Body of pancreas (tissue), 4 donors: ENCODE results near the gene PGF. TPM values are rescaled to one million over a fixed set of nuclear protein-coding genes. Genes with fewer than 3 reads are reported as not detected.

Source experiments
- ATAC-seq: fragments of 150-250 bp; one replicate; pipeline ENCODE4 v1.9.1; 2016
- DNase-seq, 4 donors: peaks; one replicate each; pipeline ENCODE4 v3.0.0-alpha.2; 2019
- H3K27ac ChIP-seq, 4 donors: fragments of 200-600 bp; sonication (generic); 1 replicate in 3 of 4; 2 replicates in 1 of 4; pipeline versions ENCODE4 v1.5.1 to v1.6.1; 2016 to 2019; ENCODE audit warnings: mild to moderate bottlenecking in 1 of 4, mixed read lengths in 1 of 4, moderate library complexity in 1 of 4
- H3K27me3 ChIP-seq, 2 donors: fragments of 200-600 bp; sonication (generic); one replicate each; pipeline ENCODE4 v1.6.0; 2016; ENCODE audit warnings: mild to moderate bottlenecking in 1 of 2
- H3K36me3 ChIP-seq, 2 donors: fragments of 200-600 bp; sonication (generic); replicated peaks in 1 of 2; 2 replicates each; pipeline ENCODE4 v1.5.1; 2016; ENCODE audit warnings: low read depth in 2 of 2; ENCODE audit not compliant: insufficient read depth in 1 of 2
- H3K4me1 ChIP-seq: fragments of 200-600 bp; sonication (generic); one replicate; pipeline ENCODE4 v1.6.0; 2016
- H3K4me3 ChIP-seq, 2 donors: fragments of 200-600 bp; sonication (generic); 1 replicate in 1 of 2; 2 replicates in 1 of 2; pipeline ENCODE4 v1.5.1; 2016 to 2019
- H3K9me3 ChIP-seq, 3 donors: fragments of 200-600 bp; sonication (generic); 1 replicate in 2 of 3; 2 replicates in 1 of 3; pipeline ENCODE4 v1.5.1; 2016
- CTCF ChIP-seq, 7 experiments: fragments of 450-650 bp in 4 of 7; fragments of 200-600 bp in 3 of 7; sonication (generic) in 3 of 7; IDR thresholded peaks; one replicate each; pipeline ENCODE4 v1.5.1; 2016 to 2019; ENCODE audit warnings: antibody characterized with exemption in 7 of 7
- POLR2A ChIP-seq, 3 donors: fragments of 450-650 bp; IDR thresholded peaks; one replicate each; pipeline ENCODE4 v1.6.1; 2016; ENCODE audit warnings: antibody characterized with exemption in 3 of 3, mild to moderate bottlenecking in 2 of 3
- WGBS, 2 donors: methylation state at CpG; one replicate each; pipeline ENCODE4 v1.1.5; 2017; 5-methylcytosine and 5-hydroxymethylcytosine counted together
- intact Hi-C: fragments of 100-400 bp; cut with DNase I; formaldehyde crosslinking; loops from one replicate; pipeline ENCODE4 v1.15.1; 2023
- total RNA-seq, 2 donors: library from RNA; depleted of rRNA; stranded (reverse); fragments of >200 nt; gene quantifications; one replicate each; pipeline ENCODE4 v1.1.0, GENCODE V29; 2016

The PGF gene
- total RNA-seq, 2 donors from 2014 or later: 2.3 to 6.6 TPM

- no peaks in the 10 kb centered on the region for H3K27me3 ChIP-seq
- H3K4me3 ChIP-seq: peak within 1 kb of the TSS; percentile 50 to 80
- ATAC-seq (peak; percentile 100), DNase-seq (peak; percentile 89 to 96 (median 90))
- H3K4me1 ChIP-seq: peaks cover 4% of the 10 kb centered on the region
- WGBS, 2 donors: 4 to 6% methylated on average over 22 to 50 of the region's 51 CpGs
- intact Hi-C loops: no loop called here
- no peaks in the 10 kb centered on the region for H3K36me3 ChIP-seq
- peak; percentile 20 to 56 (median 38) for TF ChIP-seq POLR2A (IDR thresholded peaks at IDR 0.05)
- no peak for TF ChIP-seq CTCF (IDR thresholded peaks at IDR 0.05)
- no peaks in the 10 kb centered on the region for H3K9me3 ChIP-seq
- peak within 1 kb of the TSS in 1 of 4 donors; percentile 55 for H3K27ac ChIP-seq
Observed at GRCh38 chr14:74922752-74923401, 32.5 kb downstream of the PGF start, which contains the start of gene RPS6KL1. TSS of gene RPS6KL1 (minus strand) at chr14:74923260. CDS start at chr14:74921541, 1,719 bp downstream.

- WGBS, 2 donors: 71 to 77% methylated on average over 16 to 19 of the region's 19 CpGs
- Histone ChIP-seq H3K27ac (peak overlapping the region in 1 of 4 donors; percentile 55), H3K4me3 (peak overlapping the region; percentile 50 to 80), H3K27me3 (no peaks in the 10 kb centered on the region), H3K9me3 (no peaks in the 10 kb centered on the region), H3K4me1 (peaks cover 4% of the 10 kb centered on the region), H3K36me3 (no peaks in the 10 kb centered on the region)
- TF ChIP-seq CTCF (IDR thresholded peaks at IDR 0.05) (no peak), POLR2A (IDR thresholded peaks at IDR 0.05) (no peak)
- DNase-seq (no peak), ATAC-seq (no peak)
- intact Hi-C loops: no loop called here
Observed at GRCh38 chr14:74921987-74922751, 33.2 kb downstream of the PGF start.

- TF ChIP-seq CTCF (IDR thresholded peaks at IDR 0.05): no peak
- no peak for TF ChIP-seq POLR2A (IDR thresholded peaks at IDR 0.05)
- 91 to 92% methylated on average over 2 to 18 of the region's 19 CpGs for WGBS, 2 donors
- H3K9me3 ChIP-seq: no peaks in the 10 kb centered on the region
- H3K27me3 ChIP-seq: no peaks in the 10 kb centered on the region
- no peak overlapping the region for H3K4me3 ChIP-seq
- no peak overlapping the region for H3K27ac ChIP-seq
- H3K4me1 ChIP-seq: peaks cover 4% of the 10 kb centered on the region
- H3K36me3 ChIP-seq: no peaks in the 10 kb centered on the region
- DNase-seq (no peak), ATAC-seq (no peak)
- intact Hi-C loops: no loop called here
Observed at GRCh38 chr14:74921053-74921620, 34.3 kb downstream of the PGF start.

- Histone ChIP-seq H3K27me3 (no peaks in the 10 kb centered on the region), H3K27ac (no peak overlapping the region), H3K4me3 (no peak overlapping the region), H3K4me1 (peaks cover 4% of the 10 kb centered on the region), H3K9me3 (no peaks in the 10 kb centered on the region), H3K36me3 (no peaks in the 10 kb centered on the region)
- ATAC-seq (no peak), DNase-seq (no peak)
- intact Hi-C loops: no loop called here
- TF ChIP-seq POLR2A (IDR thresholded peaks at IDR 0.05) (no peak), CTCF (IDR thresholded peaks at IDR 0.05) (no peak)
- 78 to 85% methylated on average over 4 of the region's 4 CpGs for WGBS, 2 donors
Observed at GRCh38 chr14:74920281-74920680, 35.1 kb downstream of the PGF start.
